Posterior cingulate gyrus (tissue), 11 donors: Measurements from ENCODE around the gene PDIK1L.
A peak's percentile ranks its signal among the peaks of the same experiment; 100 is the strongest.
"Not testable (repeated sequence)": the region's sequence is repeated elsewhere in the genome, so short reads cannot be mapped to it uniquely, and the experiment has no call there.

Experiments used
- DNase-seq, 10 donors: peaks; one replicate each; pipeline versions ENCODE4 v3.0.0 to v3.0.0-alpha.2; 2020 to 2021; ENCODE audit warnings: mixed read lengths in 3 of 10
- intact Hi-C: fragments of 100-400 bp; cut with DNase I; formaldehyde crosslinking; loops from one replicate; pipeline ENCODE4 v1.15.1; 2023

PDIK1L gene

GRCh38 chr1:26084844-26085243 lies 26.8 kb upstream of the PDIK1L start:
- no peak for DNase-seq
- intact Hi-C loops = no loop called here

- intact Hi-C loops = no loop called here
Measured at GRCh38 chr1:26089125-26089524, 22.5 kb upstream of the PDIK1L start.

GRCh38 chr1:26090893-26091292 lies 20.7 kb upstream of the PDIK1L start:
- intact Hi-C loops = no loop called here
- no peak for DNase-seq

More at GRCh38 chr1:26089125-26089524, 22.5 kb upstream of the PDIK1L start:
- DNase-seq = no peak

- DNase-seq = no peak
- intact Hi-C loops = no loop called here
Measured at GRCh38 chr1:26092422-26092821, 19.2 kb upstream of the PDIK1L start.

- DNase-seq, intact Hi-C loops: not testable (repeated sequence)
Measured at GRCh38 chr1:26093569-26093968, 18.1 kb upstream of the PDIK1L start.

GRCh38 chr1:26094076-26094669 lies 17.5 kb upstream of the PDIK1L start:
- intact Hi-C loops = no loop called here
- no peak for DNase-seq

GRCh38 chr1:26094677-26095383 lies 16.8 kb upstream of the PDIK1L start:
- intact Hi-C loops = no loop called here
- DNase-seq = peak in 7 of 10 donors; percentile 14 to 83 (median 20)

- intact Hi-C loops = no loop called here
- peak in 1 of 10 donors; percentile 44 for DNase-seq
Measured at GRCh38 chr1:26096471-26096870, 15.2 kb upstream of the PDIK1L start.

- intact Hi-C loops = no loop called here
- DNase-seq = no peak
Measured at GRCh38 chr1:26097696-26098095, 13.9 kb upstream of the PDIK1L start.

- intact Hi-C loops = no loop called here
- DNase-seq = no peak
Measured at GRCh38 chr1:26098602-26099001, 13.0 kb upstream of the PDIK1L start.

- DNase-seq = no peak
- intact Hi-C loops = loop anchor here (5.0 kb wide), 1 partner anchor 62 kb away; no protein-coding TSS in a partner anchor
Measured at GRCh38 chr1:26099780-26100179, 11.8 kb upstream of the PDIK1L start.

GRCh38 chr1:26100204-26100603 lies 11.4 kb upstream of the PDIK1L start:
- not testable (repeated sequence) for DNase-seq
- intact Hi-C loops = loop anchor here (5.0 kb wide), 1 partner anchor 63 kb away; no protein-coding TSS in a partner anchor

GRCh38 chr1:26102119-26102518 lies 9.5 kb upstream of the PDIK1L start:
- intact Hi-C loops = loop anchor here (5.0 kb wide), 1 partner anchor 65 kb away; no protein-coding TSS in a partner anchor
- no peak for DNase-seq

- intact Hi-C loops = loop anchor here (5.0 kb wide), 1 partner anchor 65 kb away; no protein-coding TSS in a partner anchor
- no peak for DNase-seq
Measured at GRCh38 chr1:26102526-26102925, 9.1 kb upstream of the PDIK1L start.

- intact Hi-C loops = loop anchor here (1.0 kb wide), 1 partner anchor 40 kb away; no protein-coding TSS in a partner anchor
Measured at GRCh38 chr1:26105226-26105548, 6.4 kb upstream of the PDIK1L start.

GRCh38 chr1:26109229-26110164 lies 2.1 kb upstream of the PDIK1L start:
- intact Hi-C loops = loop anchor here (2.0 to 5.0 kb wide), 2 partner anchors 59 to 123 kb away; partner anchors contain the start of genes C1orf232, CEP85 and ZNF593
- no peak for DNase-seq

More at GRCh38 chr1:26105226-26105548, 6.4 kb upstream of the PDIK1L start:
- DNase-seq = not testable (repeated sequence)

- peak; percentile 64 to 97 (median 80) for DNase-seq
- intact Hi-C loops = loop anchor here (2.0 to 5.0 kb wide), 2 partner anchors 58 to 121 kb away; partner anchors contain the start of genes C1orf232, CEP85 and ZNF593
Measured at GRCh38 chr1:26110731-26111529, 694 bp upstream of the PDIK1L start.

GRCh38 chr1:26112407-26112775 lies 767 bp downstream of the PDIK1L start:
- intact Hi-C loops = loop anchor here (5.0 kb wide), 1 partner anchor 120 kb away; the partner anchor contains the start of gene CEP85
- DNase-seq = no peak

- DNase-seq = no peak
- intact Hi-C loops = loop anchor here (5.0 kb wide), 1 partner anchor 118 kb away; the partner anchor contains the start of gene CEP85
Measured at GRCh38 chr1:26114165-26114927, 2.7 kb downstream of the PDIK1L start.
